GM18502 (cell line): ENCODE measurements around the gene FNDC10.

Experiments
- ATAC-seq: cut with Tn5 transposase; IDR thresholded peaks from one replicate; pipeline ENCODE4 v1.9.1; 2021; ENCODE audit warnings: mild to moderate bottlenecking; ENCODE audit not compliant: unreplicated experiment, poor library complexity

FNDC10 gene

GRCh38 chr1:1628754-1629429 is 29.0 kb upstream of the FNDC10 start:
- ATAC-seq, result no peak

- no peak for ATAC-seq
Observed at GRCh38 chr1:1627829-1628753, 28.2 kb upstream of the FNDC10 start.

- ATAC-seq, result no peak
Observed at GRCh38 chr1:1627261-1627828, 27.4 kb upstream of the FNDC10 start.

GRCh38 chr1:1626207-1627141 is 26.5 kb upstream of the FNDC10 start:
- no peak for ATAC-seq

- ATAC-seq, result no peak
Observed at GRCh38 chr1:1625824-1626206, 25.9 kb upstream of the FNDC10 start.

- no peak for ATAC-seq
Observed at GRCh38 chr1:1625404-1625775, 25.5 kb upstream of the FNDC10 start.

- no peak for ATAC-seq
Observed at GRCh38 chr1:1624443-1625403, 24.8 kb upstream of the FNDC10 start.

GRCh38 chr1:1623631-1624442 is 23.9 kb upstream of the FNDC10 start:
- no peak for ATAC-seq

GRCh38 chr1:1623181-1623630 is 23.3 kb upstream of the FNDC10 start:
- no peak for ATAC-seq

- no peak for ATAC-seq
Observed at GRCh38 chr1:1622788-1623094, 22.8 kb upstream of the FNDC10 start.

GRCh38 chr1:1622010-1622787 is 22.3 kb upstream of the FNDC10 start:
- ATAC-seq, result no peak

- ATAC-seq, result no peak
Observed at GRCh38 chr1:1621173-1622009, 21.5 kb upstream of the FNDC10 start.

- ATAC-seq, result no peak
Observed at GRCh38 chr1:1620433-1621139, 20.7 kb upstream of the FNDC10 start.

- no peak for ATAC-seq
Observed at GRCh38 chr1:1619917-1620361, 20.0 kb upstream of the FNDC10 start.

- no peak for ATAC-seq
Observed at GRCh38 chr1:1618396-1619068, 18.6 kb upstream of the FNDC10 start.

- ATAC-seq, result no peak
Observed at GRCh38 chr1:1617925-1618324, 18.0 kb upstream of the FNDC10 start.
